ENCODE data around the gene CRACDL. TPM values are rescaled to one million over a fixed set of nuclear protein-coding genes. Genes with fewer than 3 reads are reported as not detected.

Gene CRACDL
- total RNA-seq, 1 donor from 2014 or later, result 10.7 TPM

GRCh38 chr2:98927027-98927426 is 9.0 kb downstream of the CRACDL start:
- DNase-seq (ENCODE audit: extremely low read depth, low read depth, low spot score), result no peak

- DNase-seq (ENCODE audit: extremely low read depth, low read depth, low spot score), result no peak
Measured at GRCh38 chr2:98926601-98927000, 9.4 kb downstream of the CRACDL start.

DNA sequence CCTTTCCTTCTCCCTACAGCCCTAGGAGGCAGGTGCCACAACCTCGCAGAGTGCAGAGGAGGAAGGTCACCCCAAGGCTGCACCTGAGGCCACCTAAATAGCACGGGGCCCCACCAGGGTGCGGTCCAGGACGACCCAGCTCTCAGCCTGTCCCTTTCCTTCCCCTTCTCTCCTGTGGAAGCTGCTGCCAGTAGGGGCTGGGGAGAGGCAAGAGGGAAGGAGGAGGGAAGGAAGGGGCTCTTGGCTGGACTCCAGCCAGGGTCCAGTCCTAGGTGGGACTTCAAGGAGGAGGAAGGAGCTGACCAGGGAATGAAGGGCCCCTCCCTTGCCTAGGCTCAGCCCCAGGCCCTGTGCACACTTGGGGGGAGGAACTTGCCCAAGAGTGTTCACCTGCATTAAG is 11.1 kb downstream of the CRACDL start:
- no peak for DNase-seq (ENCODE audit: extremely low read depth, low read depth, low spot score)

DNA sequence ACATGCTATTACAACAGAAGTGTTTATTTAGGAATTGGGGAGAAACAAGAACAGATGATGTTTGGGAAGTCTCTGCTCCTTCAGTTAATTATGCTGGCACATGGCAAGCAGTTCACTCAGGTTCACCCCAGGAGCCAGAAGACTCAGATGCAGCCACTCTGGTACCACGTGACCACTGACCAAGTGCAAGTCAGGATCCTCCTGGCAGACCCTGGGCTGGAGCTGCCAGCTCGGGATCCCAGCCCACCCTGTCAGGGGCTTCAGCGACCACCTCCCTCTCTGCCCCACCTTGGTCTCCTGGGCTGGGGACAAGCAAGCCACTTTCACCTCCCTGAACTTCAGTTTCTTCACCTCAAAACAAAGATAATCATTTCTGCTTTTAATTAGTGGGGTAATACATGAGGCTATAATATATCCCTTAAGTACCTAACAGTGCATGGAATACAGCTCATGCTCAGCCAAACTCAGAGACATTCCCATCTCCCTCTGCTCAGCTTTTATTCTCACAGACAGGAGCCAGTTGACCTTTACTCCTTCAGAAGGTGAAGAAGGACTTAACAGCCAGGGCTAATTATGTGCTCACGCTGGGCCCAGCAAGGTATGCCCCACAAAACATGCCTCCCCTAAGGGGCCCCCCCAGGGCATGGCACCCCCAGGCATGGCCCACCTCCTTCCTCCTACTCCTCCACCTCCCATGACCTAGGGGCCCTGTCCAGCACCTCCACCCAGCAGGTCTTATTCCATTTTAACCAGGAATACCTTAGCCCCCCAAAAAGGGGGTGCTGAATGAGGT is 11.8 kb downstream of the CRACDL start:
- no peak for DNase-seq (ENCODE audit: extremely low read depth, low read depth, low spot score)

GRCh38 chr2:98923244-98923940 is 12.6 kb downstream of the CRACDL start:
- DNase-seq (ENCODE audit: extremely low read depth, low read depth, low spot score), result no peak

DNA sequence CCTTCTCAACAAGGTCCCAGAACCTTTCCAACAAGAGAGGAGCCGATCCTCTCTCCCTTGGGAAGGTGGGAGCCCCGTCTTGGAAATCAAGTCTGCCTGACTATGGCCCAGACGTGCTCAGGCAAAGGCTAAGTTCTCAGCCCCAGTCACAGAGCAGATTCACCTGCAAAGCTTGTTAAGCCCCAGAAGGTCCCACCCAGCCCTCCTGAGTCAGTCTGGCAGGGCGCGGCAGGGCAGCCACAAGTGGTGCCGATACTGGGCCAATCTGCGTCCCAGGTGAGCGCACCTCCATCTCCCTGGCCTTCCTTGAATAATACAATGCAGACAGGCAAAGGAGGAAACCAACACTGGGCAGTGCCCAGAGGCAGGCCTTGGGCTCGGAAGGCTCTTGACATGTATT is 15.0 kb downstream of the CRACDL start:
- no peak for DNase-seq (ENCODE audit: extremely low read depth, low read depth, low spot score)

DNA sequence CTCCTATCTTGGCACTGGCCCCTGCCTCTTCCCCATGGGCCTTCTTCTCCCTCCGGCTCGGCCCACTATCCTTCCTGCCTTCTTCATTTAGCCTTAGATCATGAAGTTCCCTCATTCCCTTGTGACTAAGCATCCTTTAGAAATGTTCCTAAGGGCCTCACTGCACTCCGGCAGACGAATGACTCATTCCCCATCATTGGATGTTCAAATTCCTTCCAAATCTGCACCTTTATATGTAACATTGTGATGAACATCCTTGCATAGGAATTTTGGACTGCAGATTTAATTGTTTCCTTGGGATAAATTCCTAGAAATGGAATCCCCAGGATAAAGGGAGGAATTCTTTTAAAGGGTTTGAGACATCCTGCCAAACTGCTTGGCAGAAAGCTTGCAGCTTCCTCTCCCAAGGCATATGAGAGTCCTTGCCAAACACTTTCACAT is 19.0 kb downstream of the CRACDL start:
- DNase-seq (ENCODE audit: extremely low read depth, low read depth, low spot score), result peak; percentile 88

- DNase-seq (ENCODE audit: extremely low read depth, low read depth, low spot score), result no peak
Measured at GRCh38 chr2:98915751-98916358, 20.2 kb downstream of the CRACDL start.

DNA sequence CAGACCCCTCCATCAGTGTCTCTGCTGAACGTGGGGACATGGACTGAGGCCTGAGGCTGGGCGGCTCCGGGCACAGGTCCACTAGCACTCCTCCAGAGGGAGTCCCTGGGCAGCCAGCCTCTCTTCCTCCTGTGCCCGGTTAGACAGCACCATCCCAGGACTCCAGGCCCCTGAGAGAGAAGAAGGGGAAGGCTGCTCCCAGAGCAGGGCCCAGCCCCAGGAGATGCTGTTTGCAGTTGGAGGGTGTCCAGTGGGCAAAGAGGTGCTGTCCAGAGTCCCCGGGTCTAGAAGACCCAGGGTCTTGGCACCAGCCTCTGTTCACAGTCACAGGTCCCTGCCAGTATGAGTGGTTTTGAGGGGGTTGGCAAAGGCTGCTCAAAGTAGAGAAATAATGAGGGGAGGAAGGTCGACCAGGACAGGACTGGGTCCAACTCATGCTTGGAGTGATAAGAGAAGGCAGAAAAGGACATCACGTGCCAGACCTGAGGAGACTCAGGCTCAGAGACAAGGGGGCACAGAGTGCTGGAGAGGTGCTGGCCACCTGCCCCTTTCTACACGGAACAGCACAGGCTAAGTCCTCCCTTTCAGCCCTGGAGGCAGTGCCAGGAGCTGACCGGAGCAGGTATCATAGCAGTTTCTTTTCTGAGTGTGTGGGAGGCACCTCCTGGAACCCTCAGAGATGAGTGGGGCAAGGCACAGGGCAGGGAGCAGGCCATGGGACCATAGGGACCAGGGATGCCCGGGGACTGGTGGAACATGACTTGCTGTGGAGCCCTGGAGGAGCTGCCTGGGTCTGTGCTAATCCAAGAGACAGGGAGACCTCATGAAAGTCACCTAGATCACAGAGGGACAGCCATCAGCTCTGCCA is 21.1 kb downstream of the CRACDL start:
- DNase-seq (ENCODE audit: extremely low read depth, low read depth, low spot score), result no peak

DNA sequence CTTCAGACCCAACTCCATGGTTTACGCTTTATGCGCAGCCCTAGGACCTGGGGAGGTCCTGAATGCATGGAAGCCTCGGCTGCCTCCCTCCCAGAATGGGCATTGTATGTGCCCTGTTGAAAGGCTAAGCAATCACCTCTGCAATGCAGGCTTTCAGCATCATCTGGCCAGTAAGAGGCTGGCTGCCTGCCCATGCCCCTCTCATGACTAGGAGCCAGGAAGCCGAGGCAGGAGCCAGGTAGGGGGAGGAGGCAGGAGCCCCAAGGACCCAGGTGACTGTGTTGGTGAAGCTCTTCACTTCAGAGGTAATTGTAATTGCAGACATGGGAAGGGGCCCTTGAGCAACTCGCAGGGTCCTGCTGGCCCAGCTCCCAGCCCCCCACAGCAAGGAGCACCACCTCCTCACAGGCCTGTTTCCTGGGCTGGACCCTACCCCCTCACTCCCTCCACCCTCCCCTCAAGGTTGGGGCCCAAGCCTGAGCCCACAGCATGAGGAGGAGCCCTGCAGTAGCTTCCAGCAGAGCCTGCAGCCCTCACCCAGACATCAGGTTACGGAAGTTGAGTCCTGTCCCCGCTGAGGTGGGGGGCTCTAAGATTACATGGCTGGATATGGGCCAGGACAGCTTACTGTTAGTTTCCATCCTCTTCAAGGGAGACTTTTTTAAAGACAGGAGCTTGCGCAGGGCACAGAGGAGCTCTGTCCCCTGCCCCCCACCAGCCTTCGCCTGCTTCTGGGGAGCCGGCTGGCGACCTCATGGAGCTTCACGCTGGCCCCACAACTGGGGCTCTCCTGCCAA is 21.9 kb downstream of the CRACDL start:
- DNase-seq (ENCODE audit: extremely low read depth, low read depth, low spot score), result no peak

DNA sequence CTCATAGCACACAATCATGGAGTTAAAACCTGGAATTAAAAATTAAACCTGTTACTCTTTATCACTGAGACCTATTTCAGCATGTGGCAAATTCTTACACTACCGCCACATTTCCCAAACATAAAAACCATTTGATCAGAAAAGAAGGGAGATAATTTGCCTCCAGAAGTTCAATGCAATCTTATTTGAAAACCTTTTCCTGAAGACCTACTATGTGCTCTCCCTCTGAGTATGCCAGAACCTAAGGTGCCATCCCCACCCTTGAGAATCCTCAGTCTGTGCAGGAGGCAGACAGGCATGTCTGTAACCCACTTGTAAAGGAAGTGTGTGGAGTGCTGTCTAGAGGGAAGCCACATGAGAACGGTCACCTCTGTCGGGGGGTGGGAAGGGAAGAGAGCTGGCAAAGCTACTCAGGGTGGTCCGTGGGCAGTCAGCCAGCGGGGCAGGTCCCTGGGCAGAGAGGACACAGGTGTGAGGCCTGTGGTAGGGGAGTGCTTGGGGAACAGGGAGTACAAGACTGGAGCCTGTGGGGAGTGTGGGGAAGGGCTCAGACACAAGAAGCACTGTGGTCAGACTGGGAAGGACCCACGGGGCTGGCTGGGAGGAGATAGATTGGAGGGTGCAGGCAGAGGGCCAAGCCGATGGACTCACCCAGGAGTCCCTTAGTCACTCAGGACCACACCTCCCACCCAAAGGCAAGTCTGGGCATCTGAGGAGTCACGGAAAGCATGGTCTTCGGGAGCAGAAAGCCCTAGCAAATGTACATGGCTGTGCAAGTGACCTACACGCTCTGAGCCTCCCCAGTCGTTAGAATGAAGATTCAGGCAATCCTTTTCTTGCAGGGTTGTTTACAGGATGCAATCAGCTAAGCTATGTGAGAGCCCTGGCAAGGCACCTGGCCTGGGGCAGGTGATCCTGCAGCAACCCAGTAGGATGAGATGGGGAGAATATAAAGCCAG is 22.8 kb downstream of the CRACDL start:
- DNase-seq (ENCODE audit: extremely low read depth, low read depth, low spot score), result no peak

GRCh38 chr2:98912221-98912851 is 23.7 kb downstream of the CRACDL start:
- no peak for DNase-seq (ENCODE audit: extremely low read depth, low read depth, low spot score)

GRCh38 chr2:98911376-98912154 is 24.5 kb downstream of the CRACDL start:
- no peak for DNase-seq (ENCODE audit: extremely low read depth, low read depth, low spot score)

DNA sequence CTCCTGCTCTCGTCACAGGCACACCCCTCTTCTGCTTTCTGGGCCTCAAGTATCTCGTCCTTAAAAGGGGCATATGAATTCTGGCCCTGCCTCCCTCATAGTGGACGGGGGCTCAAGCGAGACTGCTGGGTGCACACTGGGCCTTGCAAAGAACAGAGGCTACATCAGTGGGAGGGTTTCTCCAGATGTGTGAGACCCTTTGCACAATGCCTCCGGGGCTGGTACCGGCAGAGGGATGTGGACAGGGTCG is 25.0 kb downstream of the CRACDL start:
- DNase-seq (ENCODE audit: extremely low read depth, low read depth, low spot score), result no peak

DNA sequence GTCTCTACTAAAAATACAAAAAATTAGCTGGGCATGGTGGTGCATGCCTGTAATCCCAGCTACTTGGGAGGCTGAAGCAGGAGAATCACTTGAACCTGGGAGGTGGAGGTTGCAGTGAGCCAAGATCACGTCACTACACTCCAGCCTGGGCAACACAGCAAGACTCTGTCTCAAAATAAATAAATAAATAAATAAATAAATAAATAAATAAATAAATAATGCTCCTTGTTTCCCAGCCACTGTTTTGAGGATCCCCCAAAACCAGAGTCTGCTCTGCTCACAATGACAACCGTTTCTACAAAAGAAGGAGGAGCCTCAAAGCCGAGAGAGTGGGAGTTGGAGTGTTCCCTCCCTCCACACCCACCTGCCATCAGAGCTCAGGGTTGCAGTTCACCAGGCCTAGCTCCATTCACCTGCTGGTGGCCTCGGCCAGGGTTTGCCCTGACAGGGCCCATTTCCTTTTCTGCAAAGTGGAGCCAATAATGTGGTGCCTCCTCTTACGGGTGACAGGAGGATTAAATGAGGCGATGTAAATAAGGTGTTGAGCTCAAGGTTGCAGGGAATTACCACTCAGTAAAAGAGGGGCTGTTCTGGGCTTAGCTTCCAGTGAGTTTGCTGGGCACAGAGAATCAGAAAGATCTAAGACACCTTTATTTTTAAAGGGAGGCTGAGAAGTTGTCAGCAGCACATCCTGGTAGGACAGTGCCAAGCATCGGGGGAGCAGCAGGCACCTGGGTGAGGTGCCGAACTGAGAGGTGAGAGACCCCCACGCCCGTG is 25.5 kb downstream of the CRACDL start:
- no peak for DNase-seq (ENCODE audit: extremely low read depth, low read depth, low spot score)

DNA sequence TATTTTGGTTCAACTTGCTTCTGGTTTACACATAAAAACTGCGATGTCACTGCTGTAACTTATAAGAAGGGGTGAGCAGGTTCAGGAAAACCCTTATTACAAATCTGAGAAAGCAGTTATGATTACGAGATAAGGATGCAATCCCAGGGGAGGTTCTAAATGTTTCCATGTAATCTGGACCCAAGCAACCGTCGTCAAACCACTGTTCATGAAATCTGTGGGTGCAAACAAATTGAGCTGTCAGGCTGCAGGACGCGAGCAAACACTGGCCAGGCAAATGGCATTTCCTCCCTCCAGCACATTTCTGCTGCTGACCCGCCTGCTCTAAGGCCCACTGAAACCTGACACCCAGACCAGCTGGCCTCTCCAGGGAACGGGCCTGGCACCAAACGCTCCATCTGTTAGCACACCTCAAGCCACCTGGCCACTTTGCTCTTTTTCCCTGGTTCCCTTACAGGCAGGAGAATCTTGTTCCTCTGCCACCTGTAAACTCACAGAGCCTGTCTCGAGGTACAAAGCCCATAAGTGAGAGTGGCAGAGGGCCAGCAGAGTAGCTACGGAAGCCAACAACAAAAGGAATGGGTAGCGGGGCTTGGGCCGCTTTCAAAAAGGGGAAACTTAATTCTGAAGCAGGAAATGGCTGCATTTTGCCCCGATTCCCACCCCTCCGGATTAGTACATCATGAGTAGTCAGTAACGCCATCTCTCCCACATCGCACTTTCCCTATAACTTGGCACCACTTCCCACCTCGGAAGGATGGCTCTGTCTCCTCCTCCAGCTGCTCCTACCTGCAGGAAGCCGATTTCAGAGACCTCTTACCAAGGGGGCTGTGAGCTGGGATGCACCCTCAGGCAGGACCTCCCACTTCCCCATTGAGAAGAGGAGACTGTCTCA is 26.5 kb downstream of the CRACDL start:
- DNase-seq (ENCODE audit: extremely low read depth, low read depth, low spot score), result peak; percentile 89

Measured in glomerular endothelial cell (primary cell).